GM12878 (cell line): ENCODE data around the gene INAFM1. TPM values are rescaled to one million over a fixed set of nuclear protein-coding genes. Genes with fewer than 3 reads are reported as not detected.

Experiments used
- ATAC-seq: fragments of 200-7000 bp; cut with Tn5 transposase; 3 replicates; pipeline ENCODE4 v1.9.1; 2020; ENCODE audit warnings: mild to moderate bottlenecking, moderate library complexity
- BruUV-seq: library from RNA; stranded (reverse); fragments of 400-500 nt; replicated peaks from 2 replicates; lab custom pipeline; 2021; lab: Mats Ljungman, UMichigan
- CTCF ChIA-PET: fragments of 300-600 bp; sonication (Branson Sonifier 250); formaldehyde crosslinking; extraction: SDS; loops from one replicate; lab custom pipeline; 2021; ENCODE audit warnings: inconsistent platforms; lab: Yijun Ruan, JAX
- POLR2A ChIA-PET: fragments of 350-600 bp; formaldehyde crosslinking; extraction: SDS; loops from one replicate; lab custom pipeline; 2021; ENCODE audit warnings: inconsistent platforms; lab: Charles Lee
- RAD21 ChIA-PET: fragments of 300-600 bp; sonication (Branson Sonifier 250); formaldehyde crosslinking; loops from one replicate; lab custom pipeline; 2023; ENCODE audit warnings: antibody characterized with exemption; ENCODE audit not compliant: unreplicated experiment; lab: Charles Lee
- SMC1A ChIA-PET: fragments of 300-600 bp; sonication (Branson Sonifier 250); formaldehyde crosslinking; loops from one replicate; lab custom pipeline; 2023; ENCODE audit not compliant: unreplicated experiment, uncharacterized antibody; lab: Charles Lee
- DNase-seq: peaks from one replicate; pipeline ENCODE4 v3.0.0-alpha.2; 2011; ENCODE audit warnings: low read depth, low spot score
- FAIRE-seq: peaks from 3 replicates; lab custom pipeline; 2011; peaks lifted over from hg19 to GRCh38; lab: Jason Lieb, UNC
- H2AFZ ChIP-seq: 2 replicates; pipeline ENCODE4 v1.6.0; 2011; ENCODE audit warnings: low read depth, low read length, control low read depth; ENCODE audit not compliant: control insufficient read depth
- H3K27ac ChIP-seq: 2 replicates; pipeline ENCODE4 v1.5.1; 2011; ENCODE audit warnings: control low read depth; ENCODE audit not compliant: control insufficient read depth, insufficient read depth
- H3K27me3 ChIP-seq, 2 experiments: replicated peaks in 1 of 2; 2 replicates each; pipeline versions ENCODE4 v1.6.0 to v1.6.1; 2011; ENCODE audit warnings: low read length in 1 of 2; ENCODE audit not compliant: control insufficient read depth in 2 of 2, insufficient read depth in 2 of 2
- H3K36me3 ChIP-seq, 2 experiments: 2 replicates each; pipeline ENCODE4 v1.5.1; 2011; ENCODE audit warnings: low read length in 1 of 2; ENCODE audit not compliant: control insufficient read depth in 2 of 2, insufficient read depth in 2 of 2
- H3K4me1 ChIP-seq: 2 replicates; pipeline ENCODE4 v1.6.1; 2011; ENCODE audit warnings: mild to moderate bottlenecking, low read length, moderate library complexity, mixed read lengths; ENCODE audit not compliant: control insufficient read depth, insufficient read depth
- H3K4me2 ChIP-seq: 2 replicates; pipeline ENCODE4 v1.6.0; 2011; ENCODE audit warnings: control low read depth; ENCODE audit not compliant: control insufficient read depth, insufficient read depth
- H3K4me3 ChIP-seq: fragments of 200-600 bp; sonication (generic); 2 replicates; pipeline ENCODE4 v1.5.1; 2016
- H3K79me2 ChIP-seq: 2 replicates; pipeline ENCODE4 v1.6.0; 2011; ENCODE audit warnings: low read length; ENCODE audit not compliant: control insufficient read depth, insufficient read depth
- H3K9ac ChIP-seq: 2 replicates; pipeline ENCODE4 v1.8.0; 2011; ENCODE audit warnings: low read length, control low read depth, mixed read lengths; ENCODE audit not compliant: control insufficient read depth, insufficient read depth
- H3K9me3 ChIP-seq: replicated peaks from 3 replicates; pipeline ENCODE4 v1.5.1; 2011; ENCODE audit warnings: mild to moderate bottlenecking, low read length; ENCODE audit not compliant: control insufficient read depth, insufficient read depth
- H4K20me1 ChIP-seq: 2 replicates; pipeline ENCODE4 v1.6.0; 2011; ENCODE audit not compliant: control insufficient read depth, insufficient read depth
- BCL11A ChIP-seq: IDR thresholded peaks from 2 replicates; pipeline ENCODE4 v1.6.1; 2011; ENCODE audit warnings: low read depth, low read length
- BRCA1 ChIP-seq: IDR thresholded peaks from 2 replicates; pipeline ENCODE4 v1.6.1; 2011; ENCODE audit warnings: low read depth, low read length, improper control_type of control experiment
- CBX5 ChIP-seq: sonication (generic); IDR thresholded peaks from 2 replicates; pipeline ENCODE4 v1.6.1; 2016; ENCODE audit warnings: low read depth, moderate library complexity, mild to moderate bottlenecking, inconsistent platforms
- CREM ChIP-seq: IDR thresholded peaks from 2 replicates; pipeline ENCODE4 v1.6.1; 2014; ENCODE audit warnings: antibody characterized with exemption, low read depth
- FOXK2 ChIP-seq: fragments of 450-650 bp; IDR thresholded peaks from 2 replicates; pipeline ENCODE4 v1.6.1; 2017; ENCODE audit warnings: mild to moderate bottlenecking, moderate library complexity
- IKZF1 ChIP-seq: fragments of 450-650 bp; conservative IDR thresholded peaks from 2 replicates; pipeline ENCODE4 v1.6.1; 2017; ENCODE audit warnings: antibody characterized with exemption, mild to moderate bottlenecking
- KAT2A ChIP-seq: conservative IDR thresholded peaks from 2 replicates; pipeline ENCODE4 v1.6.1; 2011; ENCODE audit warnings: low read depth, low read length; ENCODE audit not compliant: control insufficient read depth
- MEF2B ChIP-seq: fragments of 450-650 bp; IDR thresholded peaks from 2 replicates; pipeline ENCODE4 v1.6.1; 2018; ENCODE audit warnings: mild to moderate bottlenecking, moderate library complexity; ENCODE audit not compliant: partially characterized antibody, poor library complexity, severe bottlenecking
- NFYA ChIP-seq: IDR thresholded peaks from 2 replicates; pipeline ENCODE4 v1.6.1; 2011; ENCODE audit warnings: low read depth, mild to moderate bottlenecking, low read length, improper control_type of control experiment, borderline replicate concordance
- PML ChIP-seq: IDR thresholded peaks from 2 replicates; pipeline ENCODE4 v1.6.1; 2012; ENCODE audit warnings: low read length, inconsistent platforms
- POLR2A ChIP-seq: IDR thresholded peaks from 2 replicates; pipeline ENCODE4 v1.6.1; 2011; ENCODE audit warnings: low read depth, mild to moderate bottlenecking, low read length
- RCOR1 ChIP-seq: conservative IDR thresholded peaks from 2 replicates; pipeline ENCODE4 v1.6.1; 2012; ENCODE audit warnings: low read depth, low read length, improper control_type of control experiment
- RUNX3 ChIP-seq: IDR thresholded peaks from 2 replicates; pipeline ENCODE4 v1.6.1; 2012; ENCODE audit warnings: low read length, inconsistent platforms
- SMARCA5 ChIP-seq: fragments of 450-650 bp; IDR thresholded peaks from 2 replicates; pipeline ENCODE4 v1.6.1; 2017; ENCODE audit warnings: mild to moderate bottlenecking
- TBL1XR1 ChIP-seq: IDR thresholded peaks from 2 replicates; pipeline ENCODE4 v1.6.1; 2012; ENCODE audit warnings: low read depth, low read length, improper control_type of control experiment
- WGBS: methylation state at CpG from one replicate; pipeline ENCODE4 v1.1.6; 2016; ENCODE audit warnings: low lambda C conversion rate; ENCODE audit not compliant: insufficient replicate concordance, insufficient coverage; ENCODE audit errors: missing lambda C conversion rate; 5-methylcytosine and 5-hydroxymethylcytosine counted together
- in situ Hi-C: fragments of 300-500 bp; cut with MboI; formaldehyde crosslinking; loops from 9 replicates; pipeline ENCODE4 v1.14.3; 2018; ENCODE audit warnings: mixed read lengths
- intact Hi-C: fragments of 100-400 bp; cut with micrococcal nuclease; formaldehyde crosslinking; loops from one replicate; pipeline ENCODE4 v1.14.2; 2022; ENCODE audit not compliant: unreplicated experiment
- polyA plus RNA-seq, 11 experiments: library from polyadenylated mRNA; depleted of rRNA in 4 of 11; unstranded in 6 of 11; stranded (reverse) in 5 of 11; fragments of >200 nt; fragmentation: Nextera tagmentation in 4 of 11; fragmentation: Illumina TruSeq in 1 of 11; extraction: Ambion mirVana in 4 of 11; extraction: Trizol in 1 of 11; gene quantifications; 1 replicate in 1 of 11; 2 replicates in 10 of 11; pipeline versions ENCODE4 v1.2.1 to v1.2.3, GENCODE V29; 2011 to 2016; ENCODE audit warnings: inconsistent platforms in 2 of 11, missing spikeins in 2 of 11, low read depth in 1 of 11
- total RNA-seq, 4 experiments: library from RNA; depleted of rRNA in 3 of 4; stranded (reverse); fragments of >200 nt in 3 of 4; fragmentation: Illumina TruSeq in 1 of 4; extraction: Trizol in 1 of 4; gene quantifications; 2 replicates each; pipeline versions ENCODE4 v1.2.1 to v1.2.3, GENCODE V29; 2013 to 2021
- TF ChIP-seq, protein P1 (sequence below), 3 experiments: IDR thresholded peaks in 2 of 3; conservative IDR thresholded peaks in 1 of 3; 2 replicates each; pipeline ENCODE4 v1.5.1; 2011; ENCODE audit warnings: low read depth in 3 of 3, low read length in 3 of 3, mild to moderate bottlenecking in 3 of 3, control low read depth in 2 of 3, moderate library complexity in 2 of 3, inconsistent platforms in 1 of 3, mixed read lengths in 1 of 3; ENCODE audit not compliant: control insufficient read depth in 2 of 3, insufficient read depth in 1 of 3; ENCODE audit errors: extremely low read depth in 1 of 3
- TF ChIP-seq, protein P2 (sequence below): fragments of 450-650 bp; IDR thresholded peaks from 2 replicates; pipeline ENCODE4 v1.6.1; 2017; ENCODE audit warnings: low read depth, mild to moderate bottlenecking, moderate library complexity

The INAFM1 gene
- total and polyA plus RNA-seq, 10 of the 15 experiments (the other 5 are each of a cell fraction or from before 2014, with no cell fraction given): 0.57 to 6.8 (median 1.1) TPM; not detected in 1

DNA sequence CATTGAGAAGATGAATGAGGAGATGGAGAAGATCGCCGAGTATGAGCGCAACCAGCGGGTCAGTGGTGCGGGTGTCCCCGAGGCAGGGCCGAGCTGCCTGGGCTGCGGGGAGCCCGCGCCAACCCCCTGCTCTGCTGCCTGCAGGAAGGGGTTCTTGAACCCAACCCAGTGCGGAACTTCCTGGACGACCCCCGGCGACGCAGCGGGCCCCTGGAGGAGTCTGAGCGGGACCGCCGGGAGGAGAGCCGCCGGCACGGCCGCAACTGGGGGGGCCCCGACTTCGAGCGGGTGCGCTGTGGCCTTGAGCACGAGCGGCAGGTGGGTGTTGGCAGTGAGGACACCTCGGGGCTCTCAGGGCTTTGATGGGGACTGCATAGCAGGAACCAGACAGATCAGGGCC lies 10.1 kb upstream of the INAFM1 start:
- ATAC-seq (no peak), FAIRE-seq (no peak), DNase-seq (no peak)
- no peak overlapping the region for H3K27ac ChIP-seq
- peaks cover 9% of the 10 kb centered on the region for H3K4me1 ChIP-seq
- H3K9me3 ChIP-seq: no peaks in the 10 kb centered on the region
- in situ Hi-C loops: no loop called here
- no peaks in the 10 kb centered on the region for H3K27me3 ChIP-seq
- H2AFZ ChIP-seq: no peak overlapping the region
- ChIA-PET RAD21 (no interaction called here), SMC1A (no interaction called here), CTCF (interaction anchor here (0.6 kb wide), 1 partner anchor 57 kb away, joined by 4 read pairs; no protein-coding TSS in a partner anchor), POLR2A (no interaction called here)
- intact Hi-C loops: no loop called here
- H3K4me3 ChIP-seq: no peak overlapping the region
- no peaks in the 10 kb centered on the region for H4K20me1 ChIP-seq
- WGBS: 96% methylated on average over 30 of the region's 30 CpGs
- no peak overlapping the region for H3K9ac ChIP-seq
- no peak for TF ChIP-seq POLR2A
- no peak for TF ChIP-seq RCOR1
- TF ChIP-seq SMARCA5: no peak
- TF ChIP-seq CBX5: no peak
- TF ChIP-seq, protein P1, sequence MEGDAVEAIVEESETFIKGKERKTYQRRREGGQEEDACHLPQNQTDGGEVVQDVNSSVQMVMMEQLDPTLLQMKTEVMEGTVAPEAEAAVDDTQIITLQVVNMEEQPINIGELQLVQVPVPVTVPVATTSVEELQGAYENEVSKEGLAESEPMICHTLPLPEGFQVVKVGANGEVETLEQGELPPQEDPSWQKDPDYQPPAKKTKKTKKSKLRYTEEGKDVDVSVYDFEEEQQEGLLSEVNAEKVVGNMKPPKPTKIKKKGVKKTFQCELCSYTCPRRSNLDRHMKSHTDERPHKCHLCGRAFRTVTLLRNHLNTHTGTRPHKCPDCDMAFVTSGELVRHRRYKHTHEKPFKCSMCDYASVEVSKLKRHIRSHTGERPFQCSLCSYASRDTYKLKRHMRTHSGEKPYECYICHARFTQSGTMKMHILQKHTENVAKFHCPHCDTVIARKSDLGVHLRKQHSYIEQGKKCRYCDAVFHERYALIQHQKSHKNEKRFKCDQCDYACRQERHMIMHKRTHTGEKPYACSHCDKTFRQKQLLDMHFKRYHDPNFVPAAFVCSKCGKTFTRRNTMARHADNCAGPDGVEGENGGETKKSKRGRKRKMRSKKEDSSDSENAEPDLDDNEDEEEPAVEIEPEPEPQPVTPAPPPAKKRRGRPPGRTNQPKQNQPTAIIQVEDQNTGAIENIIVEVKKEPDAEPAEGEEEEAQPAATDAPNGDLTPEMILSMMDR (IDR thresholded peaks at IDR 0.05 in 2 of 3, conservative IDR thresholded peaks at IDR 0.05 in 1 of 3; ENCODE audit: control insufficient read depth in 2 of 3, extremely low read depth in 1 of 3, insufficient read depth in 1 of 3, low read depth in 3 of 3, low read length in 3 of 3): no peak
- no peak for TF ChIP-seq KAT2A
- no peak for TF ChIP-seq NFYA
- TF ChIP-seq IKZF1: no peak
- no peak for TF ChIP-seq PML
- no peak for TF ChIP-seq BRCA1
- no peak for TF ChIP-seq TBL1XR1
- TF ChIP-seq FOXK2: no peak
- TF ChIP-seq RUNX3: no peak
- TF ChIP-seq BCL11A: no peak
- no peak for TF ChIP-seq CREM
- TF ChIP-seq MEF2B: no peak
- TF ChIP-seq, protein P2, sequence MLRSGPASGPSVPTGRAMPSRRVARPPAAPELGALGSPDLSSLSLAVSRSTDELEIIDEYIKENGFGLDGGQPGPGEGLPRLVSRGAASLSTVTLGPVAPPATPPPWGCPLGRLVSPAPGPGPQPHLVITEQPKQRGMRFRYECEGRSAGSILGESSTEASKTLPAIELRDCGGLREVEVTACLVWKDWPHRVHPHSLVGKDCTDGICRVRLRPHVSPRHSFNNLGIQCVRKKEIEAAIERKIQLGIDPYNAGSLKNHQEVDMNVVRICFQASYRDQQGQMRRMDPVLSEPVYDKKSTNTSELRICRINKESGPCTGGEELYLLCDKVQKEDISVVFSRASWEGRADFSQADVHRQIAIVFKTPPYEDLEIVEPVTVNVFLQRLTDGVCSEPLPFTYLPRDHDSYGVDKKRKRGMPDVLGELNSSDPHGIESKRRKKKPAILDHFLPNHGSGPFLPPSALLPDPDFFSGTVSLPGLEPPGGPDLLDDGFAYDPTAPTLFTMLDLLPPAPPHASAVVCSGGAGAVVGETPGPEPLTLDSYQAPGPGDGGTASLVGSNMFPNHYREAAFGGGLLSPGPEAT: no peak
- H3K4me2 ChIP-seq: no peak overlapping the region
- H3K79me2 ChIP-seq: no peaks in the 10 kb centered on the region
- H3K36me3 ChIP-seq: peaks cover 10 to 15% of the 10 kb centered on the region in 2 experiments; a peak in 3 of 4 replicates
- no TSS peak for BruUV-seq
